Natural killer cell (primary cell): ENCODE measurements around the gene AATK. TPM values are rescaled to one million over a fixed set of nuclear protein-coding genes. Genes with fewer than 3 reads are reported as not detected.

Experiments
- ATAC-seq, 3 donors: fragments of 150-1000 bp in 2 of 3; fragments of 200-7000 bp in 1 of 3; cut with Tn5 transposase; 1 replicate in 1 of 3; 2 replicates in 2 of 3; pipeline ENCODE4 v1.10.0; 2021; ENCODE audit warnings: mild to moderate bottlenecking in 2 of 3, moderate library complexity in 2 of 3
- DNase-seq, 2 donors: peaks; one replicate each; pipeline versions ENCODE4 v3.0.0 to v3.0.0-alpha.2; 2013 to 2021; ENCODE audit warnings: mixed read lengths in 1 of 2
- H3K27ac ChIP-seq: one replicate; pipeline ENCODE4 v1.5.1; 2013; ENCODE audit warnings: mild to moderate bottlenecking, low read length
- H3K27me3 ChIP-seq: one replicate; pipeline ENCODE4 v1.6.1; 2013; ENCODE audit warnings: low read length; ENCODE audit not compliant: control insufficient read depth, insufficient read depth
- H3K36me3 ChIP-seq: one replicate; pipeline ENCODE4 v1.6.1; 2013; ENCODE audit warnings: low read length; ENCODE audit not compliant: control insufficient read depth, insufficient read depth
- H3K4me1 ChIP-seq: one replicate; pipeline ENCODE4 v1.6.1; 2013; ENCODE audit warnings: low read length; ENCODE audit not compliant: control insufficient read depth, insufficient read depth
- H3K4me3 ChIP-seq: one replicate; pipeline ENCODE4 v1.5.1; 2013; ENCODE audit warnings: low read length
- H3K9me3 ChIP-seq: one replicate; pipeline ENCODE4 v1.6.1; 2013; ENCODE audit warnings: low read length; ENCODE audit not compliant: control insufficient read depth, insufficient read depth
- H3K27ac Mint-ChIP-seq, 2 donors: one replicate each; pipeline ENCODE4 v1.8.0; 2022; ENCODE audit warnings: mild to moderate bottlenecking in 2 of 2, mixed read lengths in 2 of 2, moderate library complexity in 1 of 2
- H3K27me3 Mint-ChIP-seq, 2 donors: one replicate each; pipeline ENCODE4 v1.8.0; 2022; ENCODE audit warnings: low read depth in 2 of 2, mixed read lengths in 2 of 2
- H3K36me3 Mint-ChIP-seq: one replicate; pipeline ENCODE4 v1.8.0; 2022; ENCODE audit warnings: mixed read lengths
- H3K4me1 Mint-ChIP-seq, 2 donors: one replicate each; pipeline ENCODE4 v1.8.0; 2022; ENCODE audit warnings: mixed read lengths in 2 of 2
- H3K4me3 Mint-ChIP-seq: one replicate; pipeline ENCODE4 v1.8.0; 2022; ENCODE audit warnings: mild to moderate bottlenecking, moderate library complexity, mixed read lengths
- H3K9me3 Mint-ChIP-seq, 2 donors: one replicate each; pipeline ENCODE4 v1.8.0; 2022; ENCODE audit warnings: mixed read lengths in 2 of 2
- WGBS: methylation state at CpG from one replicate; pipeline ENCODE4 v1.1.7; 2013; ENCODE audit warnings: missing lambda C conversion rate; ENCODE audit not compliant: insufficient coverage; 5-methylcytosine and 5-hydroxymethylcytosine counted together
- intact Hi-C: fragments of 100-400 bp; cut with micrococcal nuclease; formaldehyde crosslinking; loops from one replicate; pipeline ENCODE4 v1.14.2; 2022
- total RNA-seq, 4 donors: library from RNA; stranded (reverse); fragments of 120-200 nt in 1 of 4; gene quantifications; one replicate each; pipeline versions ENCODE4 v1.2.3 to v1.2.4, GENCODE V29; 2013 to 2022
- TF ChIP-seq, protein P1 (sequence below): fragments of 200-600 bp; IDR thresholded peaks from one replicate; pipeline ENCODE4 v1.8.0; 2022; ENCODE audit warnings: antibody characterized with exemption

AATK gene
- total RNA-seq, 3 donors from 2014 or later (not counting 1 experiment from before 2014, with no cell fraction given) = 8.5 to 13.7 (median 10.4) TPM

DNA sequence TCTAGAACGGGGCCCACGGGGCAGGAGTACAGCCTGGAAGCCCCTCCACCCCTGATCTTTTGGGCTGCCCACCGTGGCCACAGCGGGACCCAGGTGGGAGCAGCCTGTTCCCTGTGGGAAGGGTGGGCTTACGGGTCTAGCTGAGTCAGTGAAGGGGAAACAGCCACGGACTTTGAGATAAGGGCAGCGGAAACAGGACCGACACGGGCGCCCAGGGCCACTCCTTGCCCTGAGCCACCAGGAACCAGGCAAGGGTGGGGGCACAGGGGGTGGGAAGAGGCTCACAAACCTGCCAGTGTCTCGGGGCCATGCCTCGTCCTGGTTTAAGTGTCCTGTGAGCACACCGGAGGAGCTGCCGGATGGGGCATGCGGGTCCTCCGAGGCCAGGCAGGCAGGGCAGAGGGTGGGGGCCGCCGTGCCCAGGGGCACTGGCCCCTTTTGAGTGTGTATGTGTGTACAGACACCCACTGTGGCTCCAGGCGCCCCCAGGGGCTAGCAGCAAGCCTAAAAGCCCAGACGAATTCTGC lies 48.3 kb downstream of the AATK start:
- Mint-ChIP-seq H3K36me3 (no peaks in the 10 kb centered on the region), H3K4me1 (peaks cover 0 to 13% of the 10 kb centered on the region in 2 donors), H3K9me3 (no peaks in the 10 kb centered on the region), H3K27me3 (no peaks in the 10 kb centered on the region), H3K4me3 (no peak overlapping the region), H3K27ac (peak overlapping the region in 1 of 2 donors; percentile 51)
- H3K27me3 ChIP-seq = no peaks in the 10 kb centered on the region
- peaks cover 15% of the 10 kb centered on the region for H3K4me1 ChIP-seq
- no peaks in the 10 kb centered on the region for H3K36me3 ChIP-seq
- H3K27ac ChIP-seq = no peak overlapping the region
- no peak for ATAC-seq
- intact Hi-C loops = no loop called here
- no peaks in the 10 kb centered on the region for H3K9me3 ChIP-seq
- 89% methylated on average over 20 of the region's 20 CpGs for WGBS
- no peak for DNase-seq
- TF ChIP-seq, protein P1, sequence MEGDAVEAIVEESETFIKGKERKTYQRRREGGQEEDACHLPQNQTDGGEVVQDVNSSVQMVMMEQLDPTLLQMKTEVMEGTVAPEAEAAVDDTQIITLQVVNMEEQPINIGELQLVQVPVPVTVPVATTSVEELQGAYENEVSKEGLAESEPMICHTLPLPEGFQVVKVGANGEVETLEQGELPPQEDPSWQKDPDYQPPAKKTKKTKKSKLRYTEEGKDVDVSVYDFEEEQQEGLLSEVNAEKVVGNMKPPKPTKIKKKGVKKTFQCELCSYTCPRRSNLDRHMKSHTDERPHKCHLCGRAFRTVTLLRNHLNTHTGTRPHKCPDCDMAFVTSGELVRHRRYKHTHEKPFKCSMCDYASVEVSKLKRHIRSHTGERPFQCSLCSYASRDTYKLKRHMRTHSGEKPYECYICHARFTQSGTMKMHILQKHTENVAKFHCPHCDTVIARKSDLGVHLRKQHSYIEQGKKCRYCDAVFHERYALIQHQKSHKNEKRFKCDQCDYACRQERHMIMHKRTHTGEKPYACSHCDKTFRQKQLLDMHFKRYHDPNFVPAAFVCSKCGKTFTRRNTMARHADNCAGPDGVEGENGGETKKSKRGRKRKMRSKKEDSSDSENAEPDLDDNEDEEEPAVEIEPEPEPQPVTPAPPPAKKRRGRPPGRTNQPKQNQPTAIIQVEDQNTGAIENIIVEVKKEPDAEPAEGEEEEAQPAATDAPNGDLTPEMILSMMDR = no peak
- no peak overlapping the region for H3K4me3 ChIP-seq

DNA sequence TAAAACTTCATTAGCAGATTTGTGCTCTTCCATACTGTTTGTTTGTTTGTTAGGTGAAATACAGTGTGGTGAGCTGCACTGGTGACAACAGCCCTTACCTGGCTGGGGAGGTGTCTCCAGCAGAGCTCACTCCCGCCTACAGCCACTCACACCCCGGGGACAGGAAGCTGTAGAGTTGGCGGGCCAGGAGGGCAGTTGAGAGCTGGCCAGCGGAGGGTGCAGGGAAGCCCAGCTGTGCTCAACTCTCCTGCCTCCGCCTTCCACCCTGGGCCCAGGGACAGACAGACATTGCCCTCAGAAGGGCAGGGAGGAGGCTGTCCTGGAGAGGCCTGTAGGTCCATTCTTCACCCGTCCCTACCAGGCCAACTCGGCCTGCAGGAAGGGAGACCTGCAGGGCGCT lies 49.3 kb downstream of the AATK start:
- Mint-ChIP-seq H3K4me1 (peaks cover 0 to 13% of the 10 kb centered on the region in 2 donors), H3K27me3 (no peaks in the 10 kb centered on the region), H3K27ac (no peak overlapping the region), H3K9me3 (no peaks in the 10 kb centered on the region), H3K4me3 (no peak overlapping the region), H3K36me3 (no peaks in the 10 kb centered on the region)
- H3K27ac ChIP-seq = no peak overlapping the region
- WGBS = 91% methylated on average over 7 of the region's 8 CpGs
- TF ChIP-seq, protein P1 = no peak
- no peak overlapping the region for H3K4me3 ChIP-seq
- no peaks in the 10 kb centered on the region for H3K27me3 ChIP-seq
- peaks cover 15% of the 10 kb centered on the region for H3K4me1 ChIP-seq
- no peak for DNase-seq
- H3K9me3 ChIP-seq = no peaks in the 10 kb centered on the region
- no peaks in the 10 kb centered on the region for H3K36me3 ChIP-seq
- no peak for ATAC-seq
- intact Hi-C loops = no loop called here

DNA sequence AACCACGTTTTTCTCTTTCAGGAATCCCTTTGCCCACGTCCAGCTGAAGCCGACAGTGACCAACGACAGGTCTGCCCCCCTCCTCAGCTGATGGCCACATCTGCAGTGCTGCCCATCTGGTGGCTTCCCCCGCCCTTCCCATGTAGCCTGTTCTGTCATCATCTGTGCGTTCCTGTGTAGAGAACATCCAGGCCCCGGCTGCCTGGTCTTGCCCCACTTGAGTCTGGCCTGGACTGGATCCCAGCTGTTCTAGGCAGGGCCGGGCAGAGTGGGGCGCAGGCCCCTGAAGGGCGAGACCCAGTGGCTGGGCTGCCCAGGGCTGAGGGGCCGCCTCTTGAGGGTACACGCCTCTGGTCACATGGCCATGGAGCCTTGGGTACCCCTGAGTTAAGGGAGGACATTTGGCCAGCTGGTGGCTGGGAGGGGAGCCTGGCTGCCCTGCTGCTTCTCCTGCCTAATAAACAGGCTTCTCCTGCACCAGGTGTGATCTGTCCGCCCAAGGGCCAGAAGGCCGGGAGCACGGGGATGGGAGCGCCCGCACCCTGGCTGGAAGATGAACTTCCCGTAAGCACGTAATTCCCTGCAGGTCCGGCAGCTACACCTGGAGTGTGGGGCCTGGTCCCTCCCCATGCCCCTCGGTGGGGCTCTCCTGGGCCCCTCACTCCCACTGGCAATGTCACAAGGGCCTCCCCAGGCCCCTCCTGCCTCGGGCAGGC lies 50.1 kb downstream of the AATK start:
- H3K4me1 ChIP-seq = peaks cover 15% of the 10 kb centered on the region
- no peaks in the 10 kb centered on the region for H3K27me3 Mint-ChIP-seq
- no peaks in the 10 kb centered on the region for H3K9me3 Mint-ChIP-seq
- no peak overlapping the region for H3K27ac Mint-ChIP-seq
- H3K27me3 ChIP-seq = no peaks in the 10 kb centered on the region
- H3K36me3 Mint-ChIP-seq = no peaks in the 10 kb centered on the region
- intact Hi-C loops = no loop called here
- H3K27ac ChIP-seq = no peak overlapping the region
- H3K4me3 Mint-ChIP-seq = no peak overlapping the region
- ATAC-seq (no peak), DNase-seq (no peak)
- H3K9me3 ChIP-seq = no peaks in the 10 kb centered on the region
- H3K36me3 ChIP-seq = no peaks in the 10 kb centered on the region
- H3K4me3 ChIP-seq = no peak overlapping the region
- peaks cover 0 to 13% of the 10 kb centered on the region in 2 donors for H3K4me1 Mint-ChIP-seq
- TF ChIP-seq, protein P1 = no peak
- WGBS = 89% methylated on average over 22 of the region's 22 CpGs
